ENCODE measurements around the gene FADS2. TPM values are rescaled to one million over a fixed set of nuclear protein-coding genes. Genes with fewer than 3 reads are reported as not detected.

FADS2 gene
- polyA plus RNA-seq, 1 donor (not counting 4 experiments of a cell fraction or from before 2014, with no cell fraction given): 196 TPM

GRCh38 chr11:61838921-61839320 is 10.8 kb downstream of the FADS2 start:
- H3K27me3 ChIP-seq (ENCODE audit: control insufficient read depth, extremely low read depth, insufficient read depth, low read length): no peaks in the 10 kb centered on the region
- no peak overlapping the region for H2AFZ ChIP-seq (ENCODE audit: control insufficient read depth, low read length)
- peaks cover 6% of the 10 kb centered on the region for H3K79me2 ChIP-seq (ENCODE audit: control insufficient read depth, insufficient read depth, low read length)
- DNase-seq (ENCODE audit: low read depth, low spot score): no peak
- peaks cover 5% of the 10 kb centered on the region for H3K4me1 ChIP-seq (ENCODE audit: control insufficient read depth, extremely low read depth, insufficient read depth, low read length)
- no peaks in the 10 kb centered on the region for H3K9me1 ChIP-seq (ENCODE audit: control insufficient read depth, extremely low read depth, insufficient read depth, low read length)
- H3K27ac ChIP-seq (ENCODE audit: control insufficient read depth, insufficient read depth, low read length): no peak overlapping the region
- no peak overlapping the region for H3K4me2 ChIP-seq (ENCODE audit: control insufficient read depth, extremely low read depth, insufficient read depth, low read depth, low read length)
- dilution Hi-C loops (cut with MboI; ENCODE audit: extremely low pct_ligation_motif_present, low sequenced_read_pairs): no loop called here
- no peaks in the 10 kb centered on the region for H4K20me1 ChIP-seq (ENCODE audit: control insufficient read depth, extremely low read depth, insufficient read depth, low read length)
- no peak overlapping the region for H3K9ac ChIP-seq (ENCODE audit: control insufficient read depth, extremely low read depth, insufficient read depth, low read length)
- H3K4me3 ChIP-seq (ENCODE audit: control insufficient read depth in 2 of 3, extremely low read depth in 1 of 3, insufficient read depth in 2 of 3, low read depth in 1 of 3, low read length in 3 of 3): no peak overlapping the region
- TF ChIP-seq, protein P1, sequence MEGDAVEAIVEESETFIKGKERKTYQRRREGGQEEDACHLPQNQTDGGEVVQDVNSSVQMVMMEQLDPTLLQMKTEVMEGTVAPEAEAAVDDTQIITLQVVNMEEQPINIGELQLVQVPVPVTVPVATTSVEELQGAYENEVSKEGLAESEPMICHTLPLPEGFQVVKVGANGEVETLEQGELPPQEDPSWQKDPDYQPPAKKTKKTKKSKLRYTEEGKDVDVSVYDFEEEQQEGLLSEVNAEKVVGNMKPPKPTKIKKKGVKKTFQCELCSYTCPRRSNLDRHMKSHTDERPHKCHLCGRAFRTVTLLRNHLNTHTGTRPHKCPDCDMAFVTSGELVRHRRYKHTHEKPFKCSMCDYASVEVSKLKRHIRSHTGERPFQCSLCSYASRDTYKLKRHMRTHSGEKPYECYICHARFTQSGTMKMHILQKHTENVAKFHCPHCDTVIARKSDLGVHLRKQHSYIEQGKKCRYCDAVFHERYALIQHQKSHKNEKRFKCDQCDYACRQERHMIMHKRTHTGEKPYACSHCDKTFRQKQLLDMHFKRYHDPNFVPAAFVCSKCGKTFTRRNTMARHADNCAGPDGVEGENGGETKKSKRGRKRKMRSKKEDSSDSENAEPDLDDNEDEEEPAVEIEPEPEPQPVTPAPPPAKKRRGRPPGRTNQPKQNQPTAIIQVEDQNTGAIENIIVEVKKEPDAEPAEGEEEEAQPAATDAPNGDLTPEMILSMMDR (optimal IDR thresholded peaks at IDR 0.05 in 1 of 3, IDR thresholded peaks at IDR 0.05 in 1 of 3, conservative IDR thresholded peaks at IDR 0.05 in 1 of 3; ENCODE audit: extremely low read depth in 1 of 3, insufficient read depth in 2 of 3, low read length in 3 of 3): no peak
- no peak for TF ChIP-seq EZH2 (IDR thresholded peaks at IDR 0.05; ENCODE audit: low read length)
- H3K9me3 ChIP-seq (ENCODE audit: control insufficient read depth, low read depth, low read length): no peaks in the 10 kb centered on the region
- FAIRE-seq: no peak
- H3K36me3 ChIP-seq (ENCODE audit: control insufficient read depth in 2 of 2, extremely low read depth in 1 of 2, insufficient read depth in 2 of 2, low read length in 2 of 2): peaks cover 32 to 48% of the 10 kb centered on the region in 2 experiments

GRCh38 chr11:61839742-61840141 is 11.6 kb downstream of the FADS2 start:
- TF ChIP-seq, protein P1 (optimal IDR thresholded peaks at IDR 0.05 in 1 of 3, IDR thresholded peaks at IDR 0.05 in 1 of 3, conservative IDR thresholded peaks at IDR 0.05 in 1 of 3; ENCODE audit: extremely low read depth in 1 of 3, insufficient read depth in 2 of 3, low read length in 3 of 3): no peak
- TF ChIP-seq EZH2 (IDR thresholded peaks at IDR 0.05; ENCODE audit: low read length): no peak
- Histone ChIP-seq H3K4me1 (ENCODE audit: control insufficient read depth, extremely low read depth, insufficient read depth, low read length) (no peaks in the 10 kb centered on the region), H3K4me3 (ENCODE audit: control insufficient read depth in 2 of 3, extremely low read depth in 1 of 3, insufficient read depth in 2 of 3, low read depth in 1 of 3, low read length in 3 of 3) (no peak overlapping the region), H3K79me2 (ENCODE audit: control insufficient read depth, insufficient read depth, low read length) (no peaks in the 10 kb centered on the region), H3K36me3 (ENCODE audit: control insufficient read depth in 2 of 2, extremely low read depth in 1 of 2, insufficient read depth in 2 of 2, low read length in 2 of 2) (peaks cover 32 to 45% of the 10 kb centered on the region in 2 experiments), H4K20me1 (ENCODE audit: control insufficient read depth, extremely low read depth, insufficient read depth, low read length) (no peaks in the 10 kb centered on the region), H3K9me1 (ENCODE audit: control insufficient read depth, extremely low read depth, insufficient read depth, low read length) (no peaks in the 10 kb centered on the region), H2AFZ (ENCODE audit: control insufficient read depth, low read length) (no peak overlapping the region), H3K9me3 (ENCODE audit: control insufficient read depth, low read depth, low read length) (no peaks in the 10 kb centered on the region), H3K27ac (ENCODE audit: control insufficient read depth, insufficient read depth, low read length) (no peak overlapping the region), H3K27me3 (ENCODE audit: control insufficient read depth, extremely low read depth, insufficient read depth, low read length) (no peaks in the 10 kb centered on the region), H3K9ac (ENCODE audit: control insufficient read depth, extremely low read depth, insufficient read depth, low read length) (no peak overlapping the region), H3K4me2 (ENCODE audit: control insufficient read depth, extremely low read depth, insufficient read depth, low read depth, low read length) (no peak overlapping the region)
- DNase-seq (ENCODE audit: low read depth, low spot score): no peak
- no peak for FAIRE-seq
- dilution Hi-C loops (cut with MboI; ENCODE audit: extremely low pct_ligation_motif_present, low sequenced_read_pairs): no loop called here
